Endodermal cell (in vitro differentiated cells): Measurements from ENCODE around the gene EPS8L3. TPM values are rescaled to one million over a fixed set of nuclear protein-coding genes. Genes with fewer than 3 reads are reported as not detected.
"Not testable (repeated sequence)": the region's sequence is repeated elsewhere in the genome, so short reads cannot be mapped to it uniquely, and the experiment has no call there.

Experiments used
- DNase-seq: peaks from one replicate; pipeline ENCODE4 v3.0.0-alpha.2; 2017
- H3K27ac ChIP-seq: 2 replicates; pipeline ENCODE4 v1.5.1; 2013; ENCODE audit warnings: mild to moderate bottlenecking, low read depth, low read length, moderate library complexity
- H3K27me3 ChIP-seq: 2 replicates; pipeline ENCODE4 v1.6.1; 2013; ENCODE audit warnings: mild to moderate bottlenecking, low read length, moderate library complexity; ENCODE audit not compliant: insufficient read depth, control insufficient read depth, poor library complexity, severe bottlenecking
- H3K36me3 ChIP-seq: 2 replicates; pipeline ENCODE4 v1.7.0; 2013; ENCODE audit warnings: mild to moderate bottlenecking, low read length, moderate library complexity; ENCODE audit not compliant: control insufficient read depth, insufficient read depth
- H3K4me1 ChIP-seq: one replicate; pipeline ENCODE4 v1.7.0; 2013; ENCODE audit warnings: low read length; ENCODE audit not compliant: control insufficient read depth, insufficient read depth
- H3K4me3 ChIP-seq: 2 replicates; pipeline ENCODE4 v1.5.1; 2013; ENCODE audit warnings: mild to moderate bottlenecking, low read length, moderate library complexity
- H3K9ac ChIP-seq: 2 replicates; pipeline ENCODE4 v1.6.1; 2013; ENCODE audit warnings: mild to moderate bottlenecking, low read length, moderate library complexity; ENCODE audit not compliant: poor library complexity, severe bottlenecking; ENCODE audit errors: extremely low read depth
- H3K9me3 ChIP-seq: 2 replicates; pipeline ENCODE4 v1.6.1; 2013; ENCODE audit warnings: mild to moderate bottlenecking, low read length, moderate library complexity; ENCODE audit not compliant: control insufficient read depth
- H3K27ac Mint-ChIP-seq: 2 replicates; pipeline ENCODE4 v1.8.0; 2020; ENCODE audit warnings: mixed read lengths
- H3K27me3 Mint-ChIP-seq: 2 replicates; pipeline ENCODE4 v1.8.0; 2021; ENCODE audit warnings: mild to moderate bottlenecking, mixed read lengths; ENCODE audit not compliant: insufficient read depth
- H3K36me3 Mint-ChIP-seq: 2 replicates; pipeline ENCODE4 v1.8.0; 2020; ENCODE audit warnings: low read depth, mixed read lengths
- H3K4me1 Mint-ChIP-seq: 2 replicates; pipeline ENCODE4 v1.8.0; 2020; ENCODE audit warnings: mixed read lengths
- H3K4me3 Mint-ChIP-seq: 2 replicates; pipeline ENCODE4 v1.8.0; 2020; ENCODE audit warnings: mild to moderate bottlenecking, moderate library complexity, mixed read lengths
- H3K9me3 Mint-ChIP-seq: 2 replicates; pipeline ENCODE4 v1.8.0; 2020; ENCODE audit warnings: mild to moderate bottlenecking, mixed read lengths
- WGBS, 2 experiments: methylation state at CpG; one replicate each; pipeline versions ENCODE4 v1.1.5 to v1.1.7; 2013; ENCODE audit warnings: missing lambda C conversion rate in 2 of 2, mixed read lengths in 1 of 2; ENCODE audit not compliant: insufficient coverage in 1 of 2, insufficient read length in 1 of 2; 5-methylcytosine and 5-hydroxymethylcytosine counted together
- total RNA-seq, 2 donors: library from RNA; stranded (reverse); fragmentation: NEBNext Ultra II Directional in 1 of 2; extraction: Animal tissue kit (Norgen Biotek cat#: 25700) in 1 of 2; gene quantifications; 2 replicates in 1 of 2; 3 replicates in 1 of 2; pipeline ENCODE4 v1.2.1, GENCODE V29; 2021
- TF ChIP-seq, protein P1 (sequence below): fragments of 200-600 bp; sonication (generic); conservative IDR thresholded peaks from 2 replicates; pipeline ENCODE4 v1.5.0; 2021; ENCODE audit warnings: antibody characterized with exemption, mild to moderate bottlenecking

EPS8L3 gene
- total RNA-seq, 2 donors from 2014 or later, result not detected

DNA sequence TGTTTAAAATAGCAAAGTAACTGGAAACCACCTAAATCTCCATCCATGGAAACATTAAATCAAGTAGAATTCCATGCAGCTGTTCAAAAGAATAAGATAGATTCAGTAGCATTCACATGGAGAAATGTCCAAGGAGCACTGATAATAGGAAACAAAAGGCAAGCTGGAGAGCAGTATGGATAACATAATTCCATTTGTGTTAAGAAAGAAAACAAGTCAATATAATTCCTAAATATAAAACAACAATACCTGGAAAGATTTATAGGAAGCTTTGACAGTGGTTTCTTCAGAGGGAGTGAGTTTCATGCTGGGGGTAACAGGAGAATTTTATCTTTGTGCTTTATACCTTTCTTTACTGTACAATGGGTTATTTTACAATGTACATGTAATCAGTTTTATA is 36.6 kb upstream of the EPS8L3 start:
- no peaks in the 10 kb centered on the region for H3K9me3 ChIP-seq
- H3K27ac ChIP-seq, result no peak overlapping the region
- TF ChIP-seq, protein P1, sequence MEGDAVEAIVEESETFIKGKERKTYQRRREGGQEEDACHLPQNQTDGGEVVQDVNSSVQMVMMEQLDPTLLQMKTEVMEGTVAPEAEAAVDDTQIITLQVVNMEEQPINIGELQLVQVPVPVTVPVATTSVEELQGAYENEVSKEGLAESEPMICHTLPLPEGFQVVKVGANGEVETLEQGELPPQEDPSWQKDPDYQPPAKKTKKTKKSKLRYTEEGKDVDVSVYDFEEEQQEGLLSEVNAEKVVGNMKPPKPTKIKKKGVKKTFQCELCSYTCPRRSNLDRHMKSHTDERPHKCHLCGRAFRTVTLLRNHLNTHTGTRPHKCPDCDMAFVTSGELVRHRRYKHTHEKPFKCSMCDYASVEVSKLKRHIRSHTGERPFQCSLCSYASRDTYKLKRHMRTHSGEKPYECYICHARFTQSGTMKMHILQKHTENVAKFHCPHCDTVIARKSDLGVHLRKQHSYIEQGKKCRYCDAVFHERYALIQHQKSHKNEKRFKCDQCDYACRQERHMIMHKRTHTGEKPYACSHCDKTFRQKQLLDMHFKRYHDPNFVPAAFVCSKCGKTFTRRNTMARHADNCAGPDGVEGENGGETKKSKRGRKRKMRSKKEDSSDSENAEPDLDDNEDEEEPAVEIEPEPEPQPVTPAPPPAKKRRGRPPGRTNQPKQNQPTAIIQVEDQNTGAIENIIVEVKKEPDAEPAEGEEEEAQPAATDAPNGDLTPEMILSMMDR, result no peak
- Mint-ChIP-seq H3K4me1 (peaks cover 1% of the 10 kb centered on the region), H3K27me3 (peaks cover 4% of the 10 kb centered on the region), H3K4me3 (no peak overlapping the region), H3K27ac (no peak overlapping the region), H3K36me3 (no peaks in the 10 kb centered on the region), H3K9me3 (no peaks in the 10 kb centered on the region)
- H3K9ac ChIP-seq, result no peak overlapping the region
- H3K4me1 ChIP-seq, result no peaks in the 10 kb centered on the region
- no peak overlapping the region for H3K4me3 ChIP-seq
- no peaks in the 10 kb centered on the region for H3K27me3 ChIP-seq
- H3K36me3 ChIP-seq, result no peaks in the 10 kb centered on the region
- DNase-seq, result no peak

DNA sequence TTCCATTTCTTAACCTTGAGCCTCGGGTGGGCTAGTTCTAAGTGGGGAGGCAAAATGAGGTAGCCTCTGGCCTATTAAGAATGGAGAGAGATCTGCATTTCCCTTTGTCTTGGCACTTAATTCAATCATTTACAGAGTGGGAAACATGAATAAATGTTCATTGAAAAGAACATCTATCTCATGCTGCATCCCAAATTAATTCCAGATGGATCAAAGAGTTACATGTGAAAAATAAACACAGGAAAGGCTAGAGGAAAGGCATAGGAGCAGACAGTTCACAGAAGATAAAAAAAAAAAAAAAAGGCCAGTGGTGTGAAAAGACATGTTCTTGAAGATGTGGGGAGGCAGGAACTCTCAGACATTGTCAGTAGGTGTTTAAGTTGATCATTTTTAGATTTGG is 35.7 kb upstream of the EPS8L3 start:
- H3K9me3 Mint-ChIP-seq, result no peaks in the 10 kb centered on the region
- no peak overlapping the region for H3K27ac ChIP-seq
- H3K9me3 ChIP-seq, result no peaks in the 10 kb centered on the region
- no peaks in the 10 kb centered on the region for H3K36me3 ChIP-seq
- H3K27me3 Mint-ChIP-seq, result peaks cover 4% of the 10 kb centered on the region
- H3K36me3 Mint-ChIP-seq, result no peaks in the 10 kb centered on the region
- no peak overlapping the region for H3K4me3 ChIP-seq
- no peak overlapping the region for H3K27ac Mint-ChIP-seq
- H3K27me3 ChIP-seq, result no peaks in the 10 kb centered on the region
- H3K4me1 ChIP-seq, result no peaks in the 10 kb centered on the region
- TF ChIP-seq, protein P1, result no peak
- H3K4me1 Mint-ChIP-seq, result peaks cover 2% of the 10 kb centered on the region
- H3K4me3 Mint-ChIP-seq, result no peak overlapping the region
- no peak overlapping the region for H3K9ac ChIP-seq
- no peak for DNase-seq
- whole genome bisulfite sequencing, 2 experiments, result 78% methylated on average over 1 of the region's 1 CpG; no CpG with 5 or more reads in 1 of the 2 experiments

DNA sequence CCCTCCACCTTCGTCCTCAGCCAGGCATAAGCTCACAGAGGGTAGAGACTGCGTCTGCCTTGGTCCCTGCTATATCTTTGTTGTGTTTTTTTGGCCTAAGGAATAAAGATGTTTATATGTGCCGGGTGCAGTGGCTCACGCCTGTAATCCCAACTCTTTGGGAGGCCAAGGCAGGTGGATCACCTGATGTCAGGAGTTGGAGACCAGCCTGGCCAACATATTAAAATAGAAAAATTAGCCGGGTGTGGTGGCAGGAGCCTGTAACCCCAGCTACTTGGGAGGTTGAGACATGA is 33.5 kb upstream of the EPS8L3 start:
- not testable (repeated sequence) for H3K27me3 Mint-ChIP-seq, H3K27ac ChIP-seq, H3K36me3 Mint-ChIP-seq, H3K27ac Mint-ChIP-seq, H3K4me3 ChIP-seq, H3K27me3 ChIP-seq, H3K4me3 Mint-ChIP-seq, H3K36me3 ChIP-seq, H3K9ac ChIP-seq, H3K9me3 ChIP-seq, H3K9me3 Mint-ChIP-seq, H3K4me1 ChIP-seq
- 91 to 92% methylated on average over 3 to 5 of the region's 5 CpGs for WGBS, 2 experiments
- DNase-seq, result peak; percentile 14
- H3K4me1 Mint-ChIP-seq, result peaks cover 21% of the 10 kb centered on the region

DNA sequence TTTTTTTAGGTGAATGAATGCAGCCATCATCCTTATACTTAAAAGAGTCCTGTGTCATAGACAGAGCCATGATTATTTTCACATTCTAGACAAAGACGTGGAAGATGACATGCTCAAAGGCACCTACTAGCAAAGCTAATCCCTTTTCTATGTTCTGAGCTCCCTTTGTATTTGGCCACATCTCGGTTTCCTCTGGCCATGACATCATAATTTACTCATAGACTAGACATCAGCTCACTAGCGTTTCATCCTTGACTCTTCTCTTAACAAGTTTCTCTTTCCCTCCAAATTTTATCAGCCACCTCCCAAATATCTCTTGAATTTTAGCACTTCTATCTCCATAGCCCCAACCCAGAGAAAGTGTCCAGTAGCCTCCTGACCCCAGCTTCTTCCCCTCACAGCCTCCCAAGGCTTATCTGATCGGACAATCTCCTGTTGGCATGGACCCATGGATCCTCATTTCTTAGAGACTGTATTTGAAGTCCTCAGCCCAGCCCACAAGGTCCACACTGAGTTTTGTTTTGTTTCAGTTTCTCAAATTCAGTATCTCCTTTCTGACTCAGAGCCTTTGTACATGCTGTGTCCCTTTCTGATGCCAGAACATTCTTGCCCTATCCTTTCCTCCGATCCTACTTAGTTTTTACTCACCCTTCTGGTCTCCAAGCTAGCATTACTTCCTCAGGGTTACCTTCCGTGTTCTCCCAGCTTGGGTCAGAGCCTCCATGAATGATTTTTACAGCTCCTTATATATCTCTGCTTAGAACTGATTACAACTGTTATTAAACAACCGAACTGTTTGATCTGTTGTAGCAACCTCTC is 33.0 kb upstream of the EPS8L3 start:
- TF ChIP-seq, protein P1, result no peak
- Mint-ChIP-seq H3K27me3 (peaks cover 4% of the 10 kb centered on the region), H3K9me3 (no peaks in the 10 kb centered on the region), H3K27ac (no peak overlapping the region), H3K36me3 (no peaks in the 10 kb centered on the region), H3K4me3 (no peak overlapping the region), H3K4me1 (peaks cover 27% of the 10 kb centered on the region)
- WGBS, 2 experiments, result 90 to 97% methylated on average over 7 of the region's 7 CpGs
- peak; percentile 9 for DNase-seq
- no peaks in the 10 kb centered on the region for H3K36me3 ChIP-seq
- no peaks in the 10 kb centered on the region for H3K4me1 ChIP-seq
- H3K9me3 ChIP-seq, result no peaks in the 10 kb centered on the region
- H3K27me3 ChIP-seq, result no peaks in the 10 kb centered on the region
- H3K4me3 ChIP-seq, result no peak overlapping the region
- H3K9ac ChIP-seq, result no peak overlapping the region
- no peak overlapping the region for H3K27ac ChIP-seq
